ENCODE data around the gene EMILIN1. TPM values are rescaled to one million over a fixed set of nuclear protein-coding genes. Genes with fewer than 3 reads are reported as not detected.

Gene EMILIN1
- total and polyA plus RNA-seq, 2 donors (not counting 1 experiment from before 2014, with no cell fraction given): 0.24 to 0.52 TPM

DNA sequence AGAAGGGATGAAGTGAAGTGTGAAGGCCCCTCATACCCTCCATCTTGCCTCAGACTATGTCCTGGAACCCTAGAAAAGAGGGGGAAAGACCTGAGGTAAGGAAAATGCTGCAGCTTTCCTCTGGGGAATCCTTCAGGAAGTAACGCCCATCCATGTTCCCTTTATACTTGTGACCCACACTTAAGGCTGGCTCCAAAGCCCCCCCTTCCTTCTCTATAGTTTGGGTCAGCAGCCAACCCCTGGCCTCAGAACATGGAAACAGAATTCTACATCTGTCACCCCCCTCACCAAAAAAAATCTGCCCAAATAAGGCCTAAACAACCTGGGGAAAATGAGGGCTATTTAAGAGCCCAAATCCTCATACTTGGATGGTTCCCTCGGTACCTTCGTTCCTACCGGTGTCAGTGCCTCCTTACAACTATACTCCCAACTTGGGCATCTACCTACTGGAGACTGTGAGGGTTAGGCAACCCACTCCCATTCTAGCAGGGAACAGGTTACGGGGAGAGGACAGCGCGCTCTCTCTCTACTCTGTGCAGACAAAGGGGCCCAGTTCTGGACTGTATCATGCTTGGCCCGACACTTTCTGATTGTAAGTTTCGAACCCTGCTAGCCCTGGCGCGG, 7.7 kb upstream of the EMILIN1 start:
- no peaks in the 10 kb centered on the region for H3K27me3 ChIP-seq (replicated peaks in 1 of 4; ENCODE audit: control extremely low read depth in 1 of 4, control insufficient read depth in 3 of 4, insufficient read depth in 4 of 4, low read length in 3 of 4)
- CTCF ChIA-PET: interaction anchor here (0.6 to 3.3 kb wide), 11 partner anchors 11 to 558 kb away, joined by 3 to 30 read pairs (median 7); partner anchors contain the start of genes AGBL5, CCDC121 and KHK
- Mint-ChIP-seq H3K4me3 (peak overlapping the region; percentile 99), H3K27me3 (no peaks in the 10 kb centered on the region), H3K4me1 (peaks cover 58% of the 10 kb centered on the region), H3K9me3 (ENCODE audit: insufficient read depth) (no peaks in the 10 kb centered on the region), H3K27ac (peak overlapping the region; percentile 95)
- DNase-seq (no peak), ATAC-seq (ENCODE audit: low read depth) (no peak)
- peak overlapping the region; percentile 90 for H3K4me2 ChIP-seq (replicated peaks; ENCODE audit: low read depth, low read length, poor library complexity, severe bottlenecking)
- WGBS (ENCODE audit: insufficient coverage): 4% methylated on average over 10 of the region's 11 CpGs
- H3K4me1 ChIP-seq (ENCODE audit: control insufficient read depth in 2 of 2, insufficient read depth in 2 of 2, low read length in 2 of 2): peaks cover 33 to 41% of the 10 kb centered on the region in 2 donors
- POLR2A ChIA-PET: interaction anchor here (0.8 to 3.4 kb wide), 6 partner anchors 11 to 141 kb away, joined by 3 to 48 read pairs (median 5); partner anchors contain the start of genes AGBL5, ATRAID, KHK and PREB
- peak overlapping the region; percentile 82 for H2AFZ ChIP-seq (ENCODE audit: insufficient read depth, low read depth, low read length, poor library complexity, severe bottlenecking)
- peaks cover 17% of the 10 kb centered on the region for H4K20me1 ChIP-seq (ENCODE audit: control insufficient read depth, insufficient read depth, low read length, poor library complexity, severe bottlenecking)
- peak overlapping the region; percentile 79 to 91 (median 88) for H3K4me3 ChIP-seq (ENCODE audit: control extremely low read depth in 1 of 5, extremely low read depth in 1 of 5, insufficient read depth in 1 of 5, low read depth in 2 of 5, low read length in 4 of 5)
- H3K9ac ChIP-seq (ENCODE audit: low read length): peak overlapping the region; percentile 83
- H3K9me3 ChIP-seq (ENCODE audit: control extremely low read depth in 1 of 3, control insufficient read depth in 2 of 3, insufficient read depth in 1 of 3, low read length in 2 of 3): no peaks in the 10 kb centered on the region
- peak overlapping the region; percentile 64 to 87 for H3K27ac ChIP-seq (ENCODE audit: low read length in 2 of 2)
- H3K79me2 ChIP-seq (ENCODE audit: control insufficient read depth, insufficient read depth, low read length): peaks cover 39% of the 10 kb centered on the region
- peaks cover 6 to 32% of the 10 kb centered on the region in 2 experiments for H3K36me3 ChIP-seq (replicated peaks in 1 of 2; ENCODE audit: control extremely low read depth in 1 of 2, control insufficient read depth in 1 of 2, extremely low read depth in 1 of 2, insufficient read depth in 2 of 2, low read length in 1 of 2)
- TF ChIP-seq CTCF (IDR thresholded peaks at IDR 0.05): no peak
- TF ChIP-seq EZH2 (IDR thresholded peaks at IDR 0.05; ENCODE audit: borderline replicate concordance, insufficient read depth, low read depth, low read length, poor library complexity, severe bottlenecking): no peak
- intact Hi-C loops (cut with micrococcal nuclease): loop anchor here (1.0 to 2.0 kb wide), 7 partner anchors 11 to 300 kb away; partner anchors contain the start of genes AGBL5, EIF2B4, KHK and PREB
